CD4-positive, alpha-beta T cell treated with Interleukin-4 for 1 hour (primary cell): Measurements from ENCODE around the gene SLBP.

ENCODE experiments used
- DNase-seq, 2 donors: peaks; one replicate each; pipeline ENCODE4 v3.0.0-alpha.2; 2020 to 2022

SLBP gene

DNA sequence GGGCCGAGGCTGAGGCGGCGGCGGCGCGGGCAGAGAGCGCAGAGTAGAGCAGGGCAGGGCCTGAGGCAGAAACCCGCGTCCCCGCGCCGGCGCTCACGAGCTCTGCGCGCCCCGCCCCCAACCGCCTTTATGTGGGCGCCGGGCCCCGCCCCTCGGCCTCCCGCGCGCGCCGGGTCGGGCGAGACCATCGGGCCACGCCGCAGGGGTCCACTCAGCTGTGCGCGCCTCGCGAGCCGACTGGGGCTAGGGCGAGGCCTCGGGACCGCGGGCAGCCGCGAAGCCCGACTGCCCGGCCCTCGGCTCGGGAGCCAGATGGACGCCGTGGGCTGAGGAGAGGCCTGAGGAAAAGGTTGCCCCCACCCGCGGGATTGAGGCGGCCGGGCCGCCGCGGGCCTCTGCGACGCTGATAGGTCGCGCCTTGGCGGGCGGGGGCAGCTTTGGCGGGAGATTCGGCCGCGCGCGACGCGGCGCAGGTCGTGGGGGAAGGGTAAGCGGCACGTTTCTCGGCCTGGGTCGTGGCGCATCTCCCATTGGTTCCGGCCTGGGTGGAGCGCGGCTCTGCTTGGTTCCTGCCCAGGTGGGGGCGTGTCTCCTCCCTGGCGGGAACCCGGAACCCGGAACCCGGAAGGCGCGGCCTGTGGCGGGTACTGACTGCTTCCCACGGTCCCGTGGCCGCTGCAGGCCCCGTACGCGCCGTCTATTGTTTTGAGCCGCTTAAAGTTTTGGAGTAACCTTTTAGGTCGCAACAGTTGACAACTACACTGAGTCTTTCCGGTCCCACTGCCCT lies at the start of gene SLBP:
Gene SLBP, minus strand, starts transcription at position 104 of the 787 bp plus-strand sequence. CDS start 131 bp downstream, outside the sequence.
- DNase-seq, result peak; percentile 99

DNA sequence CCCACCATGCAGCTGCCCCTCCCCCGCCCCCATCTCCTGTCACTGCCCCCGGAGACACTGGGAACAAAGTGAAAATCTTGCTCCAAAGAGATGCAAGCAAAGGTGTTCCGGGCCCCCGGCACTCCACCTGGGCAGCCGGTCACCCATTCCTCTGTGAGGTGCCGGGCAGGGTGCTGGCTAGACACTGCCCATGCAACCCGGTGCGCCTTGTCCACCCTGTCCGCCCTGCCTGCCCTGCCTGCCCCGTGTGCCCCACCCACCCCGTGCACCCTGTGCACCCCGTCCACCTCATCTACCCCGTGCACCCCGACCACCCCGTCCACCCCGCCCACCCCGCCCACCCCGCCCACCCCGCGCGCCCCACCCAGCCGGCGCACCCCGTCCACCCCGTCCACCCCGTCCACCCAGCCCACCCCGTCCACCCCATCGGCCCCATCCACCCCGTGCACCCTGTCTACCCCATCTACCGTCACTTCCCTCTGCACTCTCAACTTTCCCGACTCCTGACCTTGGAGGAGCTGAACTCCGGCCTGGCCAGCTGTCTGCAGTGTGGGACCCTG lies 49.1 kb upstream of the SLBP start:
- no peak for DNase-seq

GRCh38 chr4:1760521-1761071 lies 48.5 kb upstream of the SLBP start:
- DNase-seq, result no peak

DNA sequence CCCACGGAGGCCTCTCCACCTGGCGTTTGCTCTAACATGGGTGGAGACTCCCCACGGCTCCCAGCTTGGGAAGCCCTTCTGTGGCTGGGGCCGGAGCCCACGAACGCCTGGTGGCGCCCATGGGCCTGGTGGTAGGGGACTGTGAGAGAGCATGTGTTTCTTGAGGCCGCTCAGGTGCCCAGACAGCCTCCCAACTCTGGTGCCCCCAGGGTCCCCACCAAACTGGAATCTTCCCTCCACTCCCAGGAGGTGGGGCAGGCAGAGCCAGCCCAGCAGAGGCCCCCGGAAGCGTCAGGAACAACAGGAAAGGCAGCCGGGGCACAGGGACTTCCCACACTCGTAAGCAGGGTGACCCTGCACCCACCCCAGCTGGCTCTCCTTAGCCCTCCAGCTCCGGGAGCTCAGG lies 47.7 kb upstream of the SLBP start:
- DNase-seq, result no peak

- DNase-seq, result no peak
Observed at GRCh38 chr4:1759170-1759817, 47.2 kb upstream of the SLBP start.

DNA sequence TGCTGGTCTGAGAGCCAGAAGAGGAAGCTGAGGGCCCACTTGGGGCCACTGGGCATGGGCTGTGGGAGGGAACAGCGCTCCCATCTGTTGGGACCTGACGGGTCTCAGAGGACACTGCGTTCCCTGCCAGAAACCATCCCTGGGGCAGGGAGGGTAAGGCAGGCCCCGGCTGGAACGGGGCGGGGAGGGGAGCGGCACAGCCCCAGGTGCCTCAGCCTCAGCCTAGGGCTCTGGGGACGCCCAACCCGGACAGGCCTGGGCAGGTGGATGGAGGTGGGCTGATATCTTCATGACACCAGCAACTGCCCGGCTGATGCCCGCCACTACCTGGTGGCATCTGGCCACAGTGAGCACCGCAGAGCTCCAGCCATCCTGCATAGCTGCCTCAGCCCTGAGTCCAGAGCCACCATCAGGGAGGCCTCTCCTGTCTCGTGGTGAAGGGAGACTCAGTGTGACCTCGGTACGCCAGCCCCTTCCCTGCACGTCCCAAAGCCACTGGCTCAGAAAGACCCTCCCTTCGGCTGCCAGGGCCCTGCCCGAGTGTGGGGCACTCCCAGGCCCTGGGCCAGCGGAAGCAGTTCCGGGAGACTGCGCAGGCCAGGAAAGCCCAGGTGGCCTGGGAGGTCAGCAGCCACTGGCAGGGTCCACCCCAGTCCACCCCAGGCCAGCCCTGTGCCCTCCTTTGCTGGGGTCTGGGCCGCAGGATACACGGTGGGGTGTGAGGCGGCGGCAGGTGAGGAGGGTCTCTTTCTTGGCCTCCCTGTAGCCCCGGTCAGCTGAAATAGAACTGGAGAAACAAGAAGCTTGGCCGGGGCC lies 46.4 kb upstream of the SLBP start:
- no peak for DNase-seq

- no peak for DNase-seq
Observed at GRCh38 chr4:1757836-1758235, 45.7 kb upstream of the SLBP start.

GRCh38 chr4:1756893-1757779 lies 45.0 kb upstream of the SLBP start:
- DNase-seq, result no peak

DNA sequence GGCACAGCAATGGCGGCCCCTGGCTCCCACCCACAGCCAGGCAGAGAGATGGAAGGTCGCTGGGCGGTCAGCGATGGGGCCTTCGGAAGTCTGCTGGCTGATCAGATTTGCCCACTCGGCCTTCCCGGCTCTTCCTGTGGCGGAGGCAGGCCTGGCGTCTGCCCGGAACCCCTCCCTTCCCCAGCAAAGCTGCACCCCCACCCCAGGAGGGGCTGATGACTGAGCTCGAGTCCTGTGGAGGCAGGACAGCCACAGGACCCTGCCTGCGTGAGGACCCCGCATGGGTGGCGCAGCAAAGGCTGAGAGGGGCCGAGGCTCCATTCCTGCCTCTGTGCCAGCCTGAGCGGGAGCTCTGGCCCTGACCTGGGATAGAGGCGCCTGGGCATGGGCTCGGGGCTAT lies 44.0 kb upstream of the SLBP start:
- no peak for DNase-seq

DNA sequence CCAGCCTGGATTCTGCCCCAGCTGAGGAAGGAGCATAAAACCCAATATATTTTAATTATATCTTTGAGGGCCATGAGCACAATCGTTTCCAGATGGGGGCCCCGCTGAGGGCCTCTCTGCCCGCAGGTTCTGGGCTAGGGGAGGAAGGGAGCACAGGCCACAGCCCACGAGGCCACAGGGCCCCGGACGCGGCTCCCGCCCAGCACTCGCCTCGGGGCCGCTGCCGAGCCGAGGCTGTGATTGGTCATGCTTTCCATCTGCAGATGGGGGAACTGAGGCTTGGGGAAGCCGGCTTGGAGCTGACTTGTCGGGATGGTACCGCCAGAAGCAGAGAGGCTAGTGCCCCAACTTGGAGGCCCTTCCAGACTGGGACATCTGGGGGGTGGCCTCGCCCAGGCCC lies 43.2 kb upstream of the SLBP start:
- no peak for DNase-seq

GRCh38 chr4:1754336-1754735 lies 42.2 kb upstream of the SLBP start:
- DNase-seq, result no peak

DNA sequence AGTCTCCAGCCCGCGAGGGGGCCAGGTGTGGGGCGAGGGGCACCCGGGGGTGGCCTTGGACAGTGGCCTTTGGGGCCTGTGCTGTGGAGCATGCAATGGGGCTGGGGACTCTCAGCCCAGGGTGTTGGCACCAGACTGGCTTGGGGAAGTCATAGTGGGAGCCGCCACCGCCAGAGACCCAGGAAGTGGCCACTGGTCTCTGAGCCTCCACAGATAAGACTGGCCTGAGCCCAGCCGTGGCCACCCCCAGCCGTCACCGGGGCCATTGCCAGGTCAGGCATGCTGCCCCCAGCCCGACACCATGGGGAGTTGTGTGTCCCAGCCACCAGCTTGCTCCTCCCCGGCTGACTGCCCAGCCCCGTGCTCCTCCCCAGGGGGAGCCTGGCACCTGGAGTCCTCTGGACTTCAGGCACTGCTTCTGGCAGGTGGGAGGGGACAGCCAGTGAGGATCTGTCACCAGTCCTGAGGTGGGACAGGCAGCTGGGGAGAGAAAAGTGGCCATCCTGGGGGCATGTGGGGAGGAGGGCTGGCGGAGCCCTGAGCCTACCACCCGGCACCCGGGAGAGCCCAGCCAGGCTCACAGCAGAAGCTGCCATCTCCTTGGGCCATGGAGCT lies 41.7 kb upstream of the SLBP start:
- DNase-seq, result no peak

DNA sequence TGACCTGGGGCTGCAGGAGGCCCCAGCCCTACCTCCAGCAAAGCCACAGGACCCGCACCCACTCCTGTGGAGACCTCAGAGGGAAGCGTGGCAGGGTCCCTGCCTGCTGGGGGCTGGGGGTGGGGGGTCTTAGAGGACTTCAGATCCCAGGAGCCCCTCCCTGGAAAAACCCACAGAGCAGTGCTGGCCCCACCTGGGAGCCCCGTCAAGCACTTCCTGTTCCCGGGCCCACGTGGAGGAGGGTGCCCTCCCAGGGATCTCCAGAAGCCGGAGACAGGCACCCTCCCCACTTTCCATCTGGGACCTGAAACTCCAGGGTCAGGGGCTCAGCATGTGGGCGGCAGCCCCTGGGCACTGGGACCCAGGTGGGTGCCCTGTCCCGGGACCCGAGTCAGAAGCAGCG lies 41.2 kb upstream of the SLBP start:
- DNase-seq, result no peak

- DNase-seq, result peak in 1 of 2 donors; percentile 17
Observed at GRCh38 chr4:1752284-1753041, 40.3 kb upstream of the SLBP start.

DNA sequence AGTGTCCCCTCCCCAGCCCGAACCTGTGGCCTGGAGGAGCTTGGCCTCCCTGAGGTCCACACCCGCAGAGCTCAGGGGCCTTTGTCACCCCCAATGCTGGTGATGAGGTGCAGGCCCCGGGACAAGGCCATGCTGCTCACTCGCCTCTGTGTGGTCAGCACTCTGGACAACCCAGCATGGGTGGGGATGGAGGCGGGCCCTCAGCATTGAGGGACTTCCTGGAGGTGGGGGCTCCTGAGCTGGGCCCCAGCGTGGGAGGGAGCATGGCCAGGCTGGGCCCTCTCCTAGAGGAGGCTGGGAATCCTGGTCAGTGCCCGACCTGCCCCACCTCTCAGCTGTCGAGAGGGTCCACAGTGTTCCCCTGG lies 39.8 kb upstream of the SLBP start:
- no peak for DNase-seq

- no peak for DNase-seq
Observed at GRCh38 chr4:1751155-1751918, 39.2 kb upstream of the SLBP start.

DNA sequence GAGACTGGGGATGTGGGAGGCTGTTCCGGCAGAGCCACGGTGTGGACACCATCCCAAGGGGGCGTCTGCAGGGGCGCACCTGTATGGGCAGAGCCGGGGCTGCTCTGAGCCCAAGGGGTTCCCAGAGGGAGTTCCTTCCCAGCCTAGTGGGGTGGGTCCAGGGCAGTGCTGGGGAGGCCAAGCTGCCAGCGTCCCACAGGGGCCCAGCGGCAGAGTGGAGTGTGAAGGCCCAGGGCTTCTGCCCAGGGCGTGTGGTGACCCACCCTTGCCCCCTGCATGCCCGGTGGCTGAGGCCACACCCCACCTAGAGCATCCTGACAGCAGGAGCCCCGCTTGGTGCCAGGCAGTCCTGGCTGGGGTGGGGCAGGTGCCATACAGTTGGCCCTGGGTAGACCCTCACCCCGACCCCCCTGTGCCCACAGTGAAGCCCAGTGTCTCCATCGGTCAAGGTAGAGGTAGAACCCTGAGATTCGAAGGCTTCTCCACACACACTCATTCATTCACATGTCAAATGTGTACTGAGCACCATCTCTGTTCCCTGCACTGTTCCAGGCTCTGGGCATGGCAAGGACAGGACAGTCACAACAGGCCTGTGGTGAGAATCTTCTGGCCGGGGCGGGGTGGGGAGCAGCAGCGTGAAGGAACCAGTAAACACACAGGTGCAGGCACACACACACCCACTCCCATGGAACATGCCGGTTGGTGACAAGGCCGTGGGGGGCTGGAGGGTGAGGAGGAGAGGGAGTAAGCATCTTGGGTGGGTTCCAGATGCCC lies 38.4 kb upstream of the SLBP start:
- DNase-seq, result no peak

- no peak for DNase-seq
Observed at GRCh38 chr4:1749826-1750225, 37.7 kb upstream of the SLBP start.

DNA sequence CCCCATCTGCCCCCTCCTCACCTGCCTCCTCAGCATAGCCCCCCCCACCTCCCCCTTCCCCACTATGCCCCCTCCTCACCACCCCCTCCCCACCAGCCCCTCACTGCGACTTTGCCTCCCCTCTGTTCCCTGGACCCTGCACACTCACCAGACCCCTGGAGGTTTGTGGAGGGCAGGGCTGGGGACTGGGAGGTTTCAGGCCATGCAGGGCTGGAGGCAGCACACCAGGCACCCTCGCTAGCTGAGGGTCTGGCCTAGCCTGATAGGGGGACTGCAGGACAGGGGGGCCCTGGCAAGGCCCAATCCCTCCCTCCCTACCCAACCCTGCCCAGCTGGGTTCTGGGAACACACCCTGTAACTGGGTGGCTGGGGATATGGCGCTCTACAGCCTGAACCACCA lies 37.3 kb upstream of the SLBP start:
- no peak for DNase-seq
